Measurements from ENCODE around the gene PRKAR2A. TPM values are rescaled to one million over a fixed set of nuclear protein-coding genes. Genes with fewer than 3 reads are reported as not detected.
"Not testable (repeated sequence)": the region's sequence is repeated elsewhere in the genome, so short reads cannot be mapped to it uniquely, and the experiment has no call there.

PRKAR2A gene
- polyA plus RNA-seq, 1 donor from 2014 or later: 26.1 TPM

- TF ChIP-seq SMC3 (conservative IDR thresholded peaks at IDR 0.05; ENCODE audit: poor library complexity) (no peak), POLR2AphosphoS5 (IDR thresholded peaks at IDR 0.05) (no peak), MXI1 (conservative IDR thresholded peaks at IDR 0.05; ENCODE audit: poor library complexity, severe bottlenecking) (no peak)
- Histone ChIP-seq H3K27ac (ENCODE audit: low read length) (no peak overlapping the region), H3K9me3 (ENCODE audit: low read length) (no peaks in the 10 kb centered on the region), H3K9ac (ENCODE audit: low read length) (no peak overlapping the region), H3K4me3 (ENCODE audit: low read length) (no peak overlapping the region), H3K27me3 (ENCODE audit: insufficient read depth, low read depth, low read length) (no peaks in the 10 kb centered on the region), H3K9me2 (ENCODE audit: insufficient read depth, low read length) (no peaks in the 10 kb centered on the region), H3K4me2 (ENCODE audit: low read length) (no peak overlapping the region), H4K20me1 (ENCODE audit: insufficient read depth) (no peaks in the 10 kb centered on the region), H2AFZ (ENCODE audit: low read depth, low read length) (no peak overlapping the region), H3K36me3 (ENCODE audit: insufficient read depth, low read length) (no peaks in the 10 kb centered on the region), H3F3A (ENCODE audit: insufficient read depth, low read length, poor library complexity, severe bottlenecking) (no peaks in the 10 kb centered on the region), H3K79me2 (replicated peaks; ENCODE audit: insufficient read depth, low read length) (no peaks in the 10 kb centered on the region)
Observed at GRCh38 chr3:48782046-48782445, 65.6 kb downstream of the PRKAR2A start.

GRCh38 chr3:48778565-48778964, 69.1 kb downstream of the PRKAR2A start:
- H3K9ac ChIP-seq (ENCODE audit: low read length); H3K4me3 ChIP-seq (ENCODE audit: low read length); H4K20me1 ChIP-seq (ENCODE audit: insufficient read depth); H3K27ac ChIP-seq (ENCODE audit: low read length); H2AFZ ChIP-seq (ENCODE audit: low read depth, low read length); H3K36me3 ChIP-seq (ENCODE audit: insufficient read depth, low read length); H3K9me3 ChIP-seq (ENCODE audit: low read length); H3K4me2 ChIP-seq (ENCODE audit: low read length); H3F3A ChIP-seq (ENCODE audit: insufficient read depth, low read length, poor library complexity, severe bottlenecking); H3K27me3 ChIP-seq (ENCODE audit: insufficient read depth, low read depth, low read length); H3K79me2 ChIP-seq (replicated peaks; ENCODE audit: insufficient read depth, low read length); H3K9me2 ChIP-seq (ENCODE audit: insufficient read depth, low read length): not testable (repeated sequence)

- TF ChIP-seq POLR2AphosphoS5 (IDR thresholded peaks at IDR 0.05) (no peak), CTCF (IDR thresholded peaks at IDR 0.05; ENCODE audit: poor library complexity, severe bottlenecking) (no peak), REST (IDR thresholded peaks at IDR 0.05; ENCODE audit: borderline replicate concordance) (no peak), SMC3 (conservative IDR thresholded peaks at IDR 0.05; ENCODE audit: poor library complexity) (no peak)
Observed at GRCh38 chr3:48776854-48777253, 70.8 kb downstream of the PRKAR2A start.

More at GRCh38 chr3:48776854-48777253, 70.8 kb downstream of the PRKAR2A start:
- Histone ChIP-seq H3K4me3 (ENCODE audit: low read length) (no peak overlapping the region), H3K27ac (ENCODE audit: low read length) (no peak overlapping the region), H2AFZ (ENCODE audit: low read depth, low read length) (no peak overlapping the region), H3K79me2 (replicated peaks; ENCODE audit: insufficient read depth, low read length) (no peaks in the 10 kb centered on the region), H3K9me2 (ENCODE audit: insufficient read depth, low read length) (no peaks in the 10 kb centered on the region), H3K4me2 (ENCODE audit: low read length) (no peak overlapping the region), H3F3A (ENCODE audit: insufficient read depth, low read length, poor library complexity, severe bottlenecking) (no peaks in the 10 kb centered on the region), H3K27me3 (ENCODE audit: insufficient read depth, low read depth, low read length) (no peaks in the 10 kb centered on the region), H4K20me1 (ENCODE audit: insufficient read depth) (no peaks in the 10 kb centered on the region), H3K9ac (ENCODE audit: low read length) (no peak overlapping the region), H3K36me3 (ENCODE audit: insufficient read depth, low read length) (no peaks in the 10 kb centered on the region), H3K9me3 (ENCODE audit: low read length) (no peaks in the 10 kb centered on the region)
